ENCODE data around the gene ATP9A.
"Not testable (repeated sequence)": the region's sequence is repeated elsewhere in the genome, so short reads cannot be mapped to it uniquely, and the experiment has no call there.

The ATP9A gene, protein sequence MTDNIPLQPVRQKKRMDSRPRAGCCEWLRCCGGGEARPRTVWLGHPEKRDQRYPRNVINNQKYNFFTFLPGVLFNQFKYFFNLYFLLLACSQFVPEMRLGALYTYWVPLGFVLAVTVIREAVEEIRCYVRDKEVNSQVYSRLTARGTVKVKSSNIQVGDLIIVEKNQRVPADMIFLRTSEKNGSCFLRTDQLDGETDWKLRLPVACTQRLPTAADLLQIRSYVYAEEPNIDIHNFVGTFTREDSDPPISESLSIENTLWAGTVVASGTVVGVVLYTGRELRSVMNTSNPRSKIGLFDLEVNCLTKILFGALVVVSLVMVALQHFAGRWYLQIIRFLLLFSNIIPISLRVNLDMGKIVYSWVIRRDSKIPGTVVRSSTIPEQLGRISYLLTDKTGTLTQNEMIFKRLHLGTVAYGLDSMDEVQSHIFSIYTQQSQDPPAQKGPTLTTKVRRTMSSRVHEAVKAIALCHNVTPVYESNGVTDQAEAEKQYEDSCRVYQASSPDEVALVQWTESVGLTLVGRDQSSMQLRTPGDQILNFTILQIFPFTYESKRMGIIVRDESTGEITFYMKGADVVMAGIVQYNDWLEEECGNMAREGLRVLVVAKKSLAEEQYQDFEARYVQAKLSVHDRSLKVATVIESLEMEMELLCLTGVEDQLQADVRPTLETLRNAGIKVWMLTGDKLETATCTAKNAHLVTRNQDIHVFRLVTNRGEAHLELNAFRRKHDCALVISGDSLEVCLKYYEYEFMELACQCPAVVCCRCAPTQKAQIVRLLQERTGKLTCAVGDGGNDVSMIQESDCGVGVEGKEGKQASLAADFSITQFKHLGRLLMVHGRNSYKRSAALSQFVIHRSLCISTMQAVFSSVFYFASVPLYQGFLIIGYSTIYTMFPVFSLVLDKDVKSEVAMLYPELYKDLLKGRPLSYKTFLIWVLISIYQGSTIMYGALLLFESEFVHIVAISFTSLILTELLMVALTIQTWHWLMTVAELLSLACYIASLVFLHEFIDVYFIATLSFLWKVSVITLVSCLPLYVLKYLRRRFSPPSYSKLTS

GRCh38 chr20:51767867-51768758, at the start of gene ATP9A:
Gene ATP9A, minus strand, starts transcription at chr20:51768390. Its CDS starts 21 bp downstream, at chr20:51768369.
- DNase-seq (ENCODE audit: low read depth, low spot score) = no peak

- not testable (repeated sequence) for DNase-seq (ENCODE audit: low read depth, low spot score)
These were observed 48.7 kb upstream of the ATP9A start for GRCh38 chr20:51816856-51817255.

DNA sequence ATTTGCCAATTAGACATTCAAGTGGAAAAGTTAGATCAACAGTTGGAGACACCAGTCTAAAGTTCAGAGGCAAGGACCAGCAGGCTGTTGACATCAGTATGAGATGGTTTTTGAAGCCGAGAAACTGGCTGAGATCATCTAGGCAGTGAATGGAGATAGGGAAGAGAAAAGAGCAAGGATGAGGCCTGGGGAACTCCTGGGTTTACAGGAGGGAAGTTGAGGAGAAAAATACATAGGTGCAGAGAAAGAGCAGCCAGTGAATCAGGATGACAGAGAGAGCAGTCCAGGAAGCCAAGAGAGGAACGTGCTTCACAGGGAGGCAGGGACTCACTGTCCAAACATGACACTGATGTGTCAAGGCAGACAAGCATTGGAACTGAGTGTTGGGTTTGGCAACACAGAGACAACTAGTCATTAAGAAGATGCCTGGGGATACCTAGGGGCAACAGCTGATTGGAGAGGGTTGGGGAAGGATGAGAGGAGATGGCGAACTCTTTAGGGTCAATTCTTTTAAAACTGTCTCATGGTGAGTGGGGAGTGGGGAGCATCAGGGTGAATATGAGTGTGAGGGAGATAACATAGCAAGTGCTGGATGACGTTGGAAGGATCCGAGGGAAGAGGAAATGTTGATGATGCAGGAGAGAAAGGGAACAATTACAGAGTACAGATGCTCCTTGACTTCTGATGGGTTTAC, 47.3 kb upstream of the ATP9A start:
- no peak for DNase-seq (ENCODE audit: low read depth, low spot score)

DNA sequence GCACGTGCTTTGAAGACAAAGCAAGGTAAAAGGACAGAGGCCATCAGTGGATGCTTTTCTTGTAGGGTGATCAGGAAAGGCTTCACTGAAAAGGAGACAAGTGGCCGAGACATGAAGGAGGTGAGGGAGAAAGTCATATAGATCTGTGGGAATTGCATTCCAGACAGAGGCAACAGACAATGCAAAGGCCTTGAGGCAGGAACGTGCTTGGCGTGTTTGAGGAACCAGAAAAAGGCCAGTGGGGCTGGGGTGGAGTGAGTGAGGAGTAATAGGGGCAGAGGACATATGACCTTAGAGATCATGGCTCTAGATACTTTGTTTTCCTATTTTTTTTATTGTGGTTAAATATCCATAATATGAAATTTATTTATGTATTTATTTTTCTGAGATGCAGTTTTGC, 44.7 kb upstream of the ATP9A start:
- no peak for DNase-seq (ENCODE audit: low read depth, low spot score)

DNA sequence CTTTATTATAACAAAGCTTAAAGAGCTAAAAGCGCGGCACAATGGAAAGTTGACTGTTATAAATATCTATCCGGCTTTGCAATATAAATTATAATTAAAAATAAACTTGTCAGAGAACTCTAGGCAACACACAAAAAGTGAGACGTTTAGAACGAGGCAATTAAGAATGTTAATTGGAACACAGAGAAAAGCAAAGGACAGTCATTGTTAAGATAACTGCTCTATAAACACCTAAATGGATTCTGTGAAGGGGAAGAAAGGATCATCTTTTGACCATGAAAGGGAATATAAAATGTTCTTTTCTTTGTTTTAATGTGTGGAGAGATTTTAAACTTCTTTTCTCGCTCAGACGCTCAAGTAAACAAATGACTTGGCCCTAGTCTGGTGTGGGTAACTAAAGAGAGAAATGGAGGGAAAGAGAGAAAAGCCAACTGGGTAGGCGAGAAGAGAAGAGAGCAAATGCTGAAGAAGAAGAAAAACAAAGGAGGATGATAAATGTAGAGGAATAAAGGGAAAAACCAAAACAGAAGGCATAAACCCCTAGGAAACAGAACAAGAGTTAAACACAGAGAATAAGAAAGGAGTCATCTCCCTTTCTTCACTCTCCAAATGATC, 43.4 kb upstream of the ATP9A start:
- DNase-seq (ENCODE audit: low read depth, low spot score) = no peak

DNA sequence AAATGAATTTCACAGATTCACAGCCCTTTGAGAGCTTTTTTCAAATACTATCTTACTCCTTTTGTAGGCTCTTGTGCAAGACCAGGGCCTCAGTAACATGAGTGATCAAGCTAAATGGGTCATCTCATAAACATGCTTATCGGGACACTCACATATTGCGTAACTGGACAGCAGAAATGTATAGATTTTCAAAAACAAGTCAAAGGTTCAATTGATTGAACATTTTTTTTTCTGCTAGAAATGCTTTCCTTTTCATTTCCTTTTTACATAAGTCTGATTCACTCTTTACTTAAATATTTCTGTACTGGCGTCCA, 42.8 kb upstream of the ATP9A start:
- no peak for DNase-seq (ENCODE audit: low read depth, low spot score)

GRCh38 chr20:51810155-51811041, 42.2 kb upstream of the ATP9A start:
- no peak for DNase-seq (ENCODE audit: low read depth, low spot score)

- no peak for DNase-seq (ENCODE audit: low read depth, low spot score)
These were observed 39.6 kb upstream of the ATP9A start for GRCh38 chr20:51807720-51808250.

- no peak for DNase-seq (ENCODE audit: low read depth, low spot score)
These were observed 36.6 kb upstream of the ATP9A start for GRCh38 chr20:51804754-51805153.

GRCh38 chr20:51803148-51803854, 35.1 kb upstream of the ATP9A start:
- DNase-seq (ENCODE audit: low read depth, low spot score) = no peak

GRCh38 chr20:51802170-51802751, 34.1 kb upstream of the ATP9A start, which contains the start of gene SALL4:
Gene SALL4, minus strand, starts transcription at chr20:51802521. Its CDS starts 113 bp downstream, at chr20:51802408.
- DNase-seq (ENCODE audit: low read depth, low spot score) = no peak

DNA sequence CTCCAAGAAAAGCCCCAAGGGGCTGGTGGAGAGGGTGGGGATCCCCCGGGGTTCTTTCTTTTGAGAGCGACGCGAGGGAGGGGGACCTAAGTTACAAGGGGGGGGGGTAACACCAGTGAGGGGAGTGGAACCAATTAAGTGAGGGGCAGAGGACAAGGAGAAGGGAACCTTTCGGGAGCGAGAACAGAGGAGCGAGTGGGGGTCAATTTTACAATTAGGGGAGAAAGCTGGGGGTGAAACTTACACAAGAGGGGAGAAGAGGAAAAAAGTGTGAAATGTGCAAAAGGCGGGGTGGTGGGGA, 33.6 kb upstream of the ATP9A start:
- no peak for DNase-seq (ENCODE audit: low read depth, low spot score)

- DNase-seq (ENCODE audit: low read depth, low spot score) = no peak
These were observed 33.1 kb upstream of the ATP9A start for GRCh38 chr20:51801122-51801822.

DNA sequence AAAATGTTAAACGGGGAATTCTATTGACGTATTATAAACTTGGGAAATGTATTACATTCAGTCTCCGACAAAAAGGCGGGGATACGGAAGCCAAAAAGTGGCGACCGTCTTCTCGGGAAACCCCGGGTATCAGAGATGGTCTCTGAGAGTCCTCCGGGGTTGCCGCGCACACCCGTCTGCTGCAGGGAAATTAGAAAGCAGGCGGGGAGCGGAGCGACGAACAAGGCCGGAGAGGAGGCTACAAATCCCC, 32.6 kb upstream of the ATP9A start:
- no peak for DNase-seq (ENCODE audit: low read depth, low spot score)

DNA sequence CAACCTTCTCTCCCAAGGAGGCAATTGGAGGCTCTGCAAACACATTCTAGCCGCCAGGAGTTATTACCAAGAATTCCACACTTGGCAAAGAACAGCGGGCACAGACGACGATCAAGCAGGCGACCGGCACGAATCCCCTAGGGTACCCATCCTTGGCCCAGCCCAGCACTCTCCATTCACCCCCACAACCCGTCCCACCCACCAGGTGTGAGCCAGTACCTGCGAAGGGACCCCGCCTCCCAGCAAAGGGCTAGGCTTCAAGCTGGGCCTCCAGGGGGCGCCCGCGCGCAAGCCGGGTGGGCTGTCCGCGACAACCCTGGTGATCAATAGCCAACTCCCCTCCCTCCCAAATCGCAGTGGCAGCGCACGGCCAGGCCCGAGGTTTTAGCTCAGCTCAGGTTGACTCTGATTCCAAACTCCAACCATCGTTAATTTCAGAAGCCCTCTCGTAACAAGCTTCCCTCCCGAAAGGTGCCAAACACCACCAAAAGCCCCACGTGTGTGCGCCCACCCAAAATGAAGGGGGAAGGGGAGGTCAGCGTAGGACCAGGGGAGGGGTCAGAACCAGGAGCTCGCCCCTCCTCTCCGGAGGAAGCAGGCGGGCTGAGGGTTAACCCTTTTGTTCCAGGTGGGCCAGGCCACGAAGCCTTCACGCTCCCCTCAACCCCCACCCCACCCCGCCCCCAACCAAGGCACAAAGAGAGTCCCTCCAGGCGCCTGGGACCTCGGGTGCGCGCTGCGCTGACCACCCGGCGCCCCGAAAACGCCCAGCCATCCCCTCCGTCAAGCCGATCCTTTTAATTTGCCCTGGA, 32.1 kb upstream of the ATP9A start:
- no peak for DNase-seq (ENCODE audit: low read depth, low spot score)

DNA sequence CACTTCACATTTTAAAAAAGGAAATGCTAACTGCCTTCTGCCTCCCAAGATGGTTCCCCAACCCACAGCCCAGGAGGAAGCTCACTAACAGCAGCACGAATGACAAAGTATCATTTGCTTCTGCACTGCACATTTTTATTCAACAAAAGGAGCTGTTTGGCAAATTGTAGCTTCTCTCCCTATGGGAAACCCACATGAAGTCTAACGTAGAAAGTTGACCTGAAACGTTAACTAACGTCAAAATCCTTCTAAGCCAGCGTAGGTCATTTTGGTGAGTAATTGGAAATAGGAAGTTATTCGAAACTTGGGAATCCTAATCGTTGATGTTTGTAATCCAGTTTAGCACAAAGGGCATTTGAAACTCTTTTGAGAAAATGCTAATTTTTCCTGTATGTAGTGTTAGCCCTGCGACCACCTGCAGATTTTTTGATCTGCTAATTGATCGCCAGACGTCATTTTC, 31.2 kb upstream of the ATP9A start:
- DNase-seq (ENCODE audit: low read depth, low spot score) = no peak

Measured in smooth muscle cell of the brain vasculature (primary cell).